Heart left ventricle (tissue), 16 donors: Measurements from ENCODE around the gene RBM4. TPM values are rescaled to one million over a fixed set of nuclear protein-coding genes. Genes with fewer than 3 reads are reported as not detected.

Experiments
- ATAC-seq, 4 donors: fragments of 200-7000 bp; cut with Tn5 transposase; one replicate each; pipeline ENCODE4 v1.9.1; 2020 to 2022; ENCODE audit warnings: moderate library complexity in 4 of 4, mild to moderate bottlenecking in 3 of 4, moderate number of reproducible peaks in 1 of 4
- DNase-seq, 5 donors: peaks; one replicate each; pipeline ENCODE4 v3.0.0-alpha.2; 2020
- H3K27ac ChIP-seq, 12 donors: fragments of 200-600 bp; sonication (generic) in 4 of 12; one replicate each; pipeline versions ENCODE4 v1.5.0 to v1.8.0; 2016 to 2022; ENCODE audit warnings: mild to moderate bottlenecking in 2 of 12
- H3K27me3 ChIP-seq, 9 donors: fragments of 200-600 bp; sonication (generic) in 2 of 9; one replicate each; pipeline versions ENCODE4 v1.5.1 to v1.8.0; 2016 to 2022; ENCODE audit warnings: mild to moderate bottlenecking in 3 of 9
- H3K36me3 ChIP-seq, 9 donors: fragments of 200-600 bp; sonication (generic) in 2 of 9; one replicate each; pipeline versions ENCODE4 v1.5.0 to v1.8.0; 2018 to 2022; ENCODE audit warnings: mild to moderate bottlenecking in 2 of 9
- H3K4me1 ChIP-seq, 12 donors: fragments of 200-600 bp; sonication (generic) in 4 of 12; one replicate each; pipeline versions ENCODE4 v1.5.0 to v1.8.0; 2016 to 2022; ENCODE audit warnings: mild to moderate bottlenecking in 3 of 12
- H3K4me3 ChIP-seq, 12 donors: fragments of 200-600 bp; sonication (generic) in 4 of 12; one replicate each; pipeline versions ENCODE4 v1.5.0 to v1.8.0; 2017 to 2022; ENCODE audit warnings: mild to moderate bottlenecking in 9 of 12, moderate library complexity in 4 of 12
- H3K9me3 ChIP-seq, 12 donors: fragments of 200-600 bp; sonication (generic) in 4 of 12; one replicate each; pipeline versions ENCODE4 v1.5.0 to v1.8.0; 2016 to 2022; ENCODE audit warnings: mild to moderate bottlenecking in 1 of 12
- CTCF ChIP-seq, 12 donors: fragments of 200-600 bp; sonication (generic) in 4 of 12; IDR thresholded peaks; one replicate each; pipeline versions ENCODE4 v1.5.0 to v1.8.0; 2018 to 2022; ENCODE audit warnings: antibody characterized with exemption in 12 of 12, mild to moderate bottlenecking in 5 of 12
- POLR2A ChIP-seq, 2 donors: fragments of 450-650 bp; IDR thresholded peaks; one replicate each; pipeline ENCODE4 v1.6.1; 2017; ENCODE audit warnings: antibody characterized with exemption in 2 of 2, mild to moderate bottlenecking in 2 of 2, moderate library complexity in 2 of 2
- WGBS, 4 donors: extraction: QIAGEN DNeasy Blood & Tissue Kit in 2 of 4; methylation state at CpG; one replicate each; pipeline versions ENCODE4 v1.1.5 to v1.1.7; 2013 to 2018; 5-methylcytosine and 5-hydroxymethylcytosine counted together
- intact Hi-C, 10 donors: fragments of 100-400 bp; cut with DNase I; formaldehyde crosslinking; loops; one replicate each; pipeline versions ENCODE4 v1.11.1 to v1.14.2; 2022
- polyA plus RNA-seq, 2 donors: library from polyadenylated mRNA; stranded (reverse); fragments of 200-250 nt; gene quantifications; one replicate each; pipeline ENCODE4 v1.2.3, GENCODE V29; 2013
- total RNA-seq, 9 donors: library from RNA; depleted of rRNA in 2 of 9; stranded (reverse); fragments of >200 nt in 2 of 9; fragmentation: NEBNext Ultra II Directional in 3 of 9; extraction: Animal tissue kit (Norgen Biotek cat#: 25700) in 3 of 9; gene quantifications; one replicate each; pipeline versions ENCODE4 v1.1.0 to v1.2.4, GENCODE V29; 2016 to 2023
- donor health status: ischemic (EF 13 %, LVEDD 7.1; RV severe dilation, severe dysfunction).
- donor health status: healthy with polysubstance abuse.
- donor health status: DM: no; HTN: yes; CAD: no.
- donor health status: DM: no; HTN: no; CAD: no.
- donor health status: ischemic (EF 25% LVEDD 6.9; RV normal size, moderate dysfunction).
- donor health status: ischemic (EF 25% LVEDD 5.7; RV mildly dilated, moderate dysfunction).
- donor health status: healthy.
- donor health status: DM: yes; HTN: yes; CAD: no.
- donor health status: ischemic (EF 35%, LVEDD 5.7; RV mildly dilated, moderate dysfunction).
- donor health status: nonischemic (EF 11% LVEDD 7.7; RV severe dilation, severe dysfunction).
- donor health status: DM: yes; HTN: yes; CAD: no.
- donor health status: PGD.
- donor health status: ischemic (EF 29% LVEDD 5.4; RV normal size, mild dysfunction).
- donor health status: nonischemic (EF 23%, LVEDD 6.1; RV moderate dilation, normal function).

RBM4 gene
- total and polyA plus RNA-seq, 11 donors, result 46.4 to 89.4 (median 56.6) TPM

- WGBS, 4 donors, result 73 to 89% (median 77%) methylated on average over 10 to 13 of the region's 13 CpGs
- no peak overlapping the region for H3K27ac ChIP-seq
- no peak overlapping the region for H3K4me3 ChIP-seq
- no peaks in the 10 kb centered on the region for H3K9me3 ChIP-seq
- intact Hi-C loops, result loop anchor here in 1 of 10 donors (5.0 kb wide), 1 partner anchor 281 kb away; no protein-coding TSS in a partner anchor
- TF ChIP-seq POLR2A (IDR thresholded peaks at IDR 0.05) (no peak), CTCF (IDR thresholded peaks at IDR 0.05) (no peak)
- ATAC-seq (no peak), DNase-seq (no peak)
- no peaks in the 10 kb centered on the region for H3K4me1 ChIP-seq
- no peaks in the 10 kb centered on the region for H3K36me3 ChIP-seq
- no peaks in the 10 kb centered on the region for H3K27me3 ChIP-seq
These were observed 49.4 kb downstream of the RBM4 start for GRCh38 chr11:66687831-66688281.

GRCh38 chr11:66688561-66689534 lies 50.3 kb downstream of the RBM4 start:
- no peak overlapping the region for H3K4me3 ChIP-seq
- no peak overlapping the region for H3K27ac ChIP-seq
- H3K36me3 ChIP-seq, result no peaks in the 10 kb centered on the region
- intact Hi-C loops, result loop anchor here in 1 of 10 donors (5.0 kb wide), 1 partner anchor 282 kb away; no protein-coding TSS in a partner anchor
- TF ChIP-seq POLR2A (IDR thresholded peaks at IDR 0.05), result no peak
- no peak for TF ChIP-seq CTCF (IDR thresholded peaks at IDR 0.05)
- H3K9me3 ChIP-seq, result no peaks in the 10 kb centered on the region
- no peaks in the 10 kb centered on the region for H3K4me1 ChIP-seq
- 83 to 87% (median 85%) methylated on average over 25 to 28 of the region's 28 CpGs for WGBS, 4 donors
- H3K27me3 ChIP-seq, result no peaks in the 10 kb centered on the region
- DNase-seq (no peak), ATAC-seq (no peak)

- Histone ChIP-seq H3K36me3 (no peaks in the 10 kb centered on the region), H3K9me3 (no peaks in the 10 kb centered on the region), H3K27ac (no peak overlapping the region), H3K4me3 (no peak overlapping the region), H3K4me1 (peaks cover 0 to 5% (median 0%) of the 10 kb centered on the region in 12 donors), H3K27me3 (no peaks in the 10 kb centered on the region)
- TF ChIP-seq POLR2A (IDR thresholded peaks at IDR 0.05) (no peak), CTCF (IDR thresholded peaks at IDR 0.05) (no peak)
- 87 to 94% (median 92%) methylated on average over 23 to 32 of the region's 32 CpGs for WGBS, 4 donors
- no peak for DNase-seq
- intact Hi-C loops, result loop anchor here in 4 of 10 donors (5.0 kb wide), 3 partner anchors 192 to 382 kb away; no protein-coding TSS in a partner anchor
- no peak for ATAC-seq
These were observed 51.4 kb downstream of the RBM4 start for GRCh38 chr11:66689661-66690590.
